Erythroblast (primary cell): ENCODE results near the gene ADPGK.

Source experiments
- GATA1 ChIP-seq: IDR thresholded peaks from 2 replicates; pipeline ENCODE4 v1.6.1; 2011; ENCODE audit warnings: low read depth, mild to moderate bottlenecking, control low read depth, low read length, moderate library complexity
- POLR2A ChIP-seq: IDR thresholded peaks from 2 replicates; pipeline ENCODE4 v1.6.1; 2011; ENCODE audit warnings: mild to moderate bottlenecking, low read length

GRCh38 chr15:72758182-72758581 is 25.4 kb downstream of the ADPGK start:
- TF ChIP-seq POLR2A (no peak), GATA1 (no peak)
